ENCODE results near the gene CORO7. TPM values are rescaled to one million over a fixed set of nuclear protein-coding genes. Genes with fewer than 3 reads are reported as not detected.

Gene CORO7
- total and polyA plus RNA-seq, 11 donors = 7.2 to 39.7 (median 10.1) TPM

DNA sequence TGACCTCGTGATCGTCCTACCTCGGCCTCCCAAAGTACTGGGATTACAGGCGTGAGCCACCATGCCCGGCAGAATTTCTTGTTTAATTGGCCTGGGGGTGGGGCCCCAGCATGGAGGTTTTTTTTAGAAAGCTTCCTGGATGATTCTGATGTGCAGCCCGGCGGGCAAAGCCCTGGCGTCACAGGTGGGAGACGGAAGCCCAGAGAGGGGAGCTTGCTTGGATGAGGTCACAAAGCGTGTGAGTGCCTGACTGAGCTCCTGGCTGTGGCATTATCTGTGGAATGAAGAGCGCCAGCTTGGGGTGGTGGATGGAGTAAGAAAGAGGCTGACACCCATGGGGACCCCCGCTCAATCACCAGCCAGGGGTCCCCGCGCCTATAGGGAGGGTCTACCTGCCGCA, 40.7 kb downstream of the CORO7 start:
- TF ChIP-seq POLR2A (IDR thresholded peaks at IDR 0.05) = no peak
- TF ChIP-seq, protein P1, sequence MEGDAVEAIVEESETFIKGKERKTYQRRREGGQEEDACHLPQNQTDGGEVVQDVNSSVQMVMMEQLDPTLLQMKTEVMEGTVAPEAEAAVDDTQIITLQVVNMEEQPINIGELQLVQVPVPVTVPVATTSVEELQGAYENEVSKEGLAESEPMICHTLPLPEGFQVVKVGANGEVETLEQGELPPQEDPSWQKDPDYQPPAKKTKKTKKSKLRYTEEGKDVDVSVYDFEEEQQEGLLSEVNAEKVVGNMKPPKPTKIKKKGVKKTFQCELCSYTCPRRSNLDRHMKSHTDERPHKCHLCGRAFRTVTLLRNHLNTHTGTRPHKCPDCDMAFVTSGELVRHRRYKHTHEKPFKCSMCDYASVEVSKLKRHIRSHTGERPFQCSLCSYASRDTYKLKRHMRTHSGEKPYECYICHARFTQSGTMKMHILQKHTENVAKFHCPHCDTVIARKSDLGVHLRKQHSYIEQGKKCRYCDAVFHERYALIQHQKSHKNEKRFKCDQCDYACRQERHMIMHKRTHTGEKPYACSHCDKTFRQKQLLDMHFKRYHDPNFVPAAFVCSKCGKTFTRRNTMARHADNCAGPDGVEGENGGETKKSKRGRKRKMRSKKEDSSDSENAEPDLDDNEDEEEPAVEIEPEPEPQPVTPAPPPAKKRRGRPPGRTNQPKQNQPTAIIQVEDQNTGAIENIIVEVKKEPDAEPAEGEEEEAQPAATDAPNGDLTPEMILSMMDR (IDR thresholded peaks at IDR 0.05) = no peak
- Histone ChIP-seq H3K4me3 (peak overlapping the region in 7 of 12 donors; percentile 16 to 86 (median 34)), H3K27ac (peak overlapping the region; percentile 31 to 89 (median 79)), H3K36me3 (peaks cover 0 to 9% (median 0%) of the 10 kb centered on the region in 9 donors), H3K4me1 (peaks cover 5 to 88% (median 67%) of the 10 kb centered on the region in 12 donors), H3K27me3 (no peaks in the 10 kb centered on the region), H3K9me3 (no peaks in the 10 kb centered on the region)
- WGBS, 4 donors = 73 to 82% (median 81%) methylated on average over 13 to 15 of the region's 15 CpGs
- DNase-seq (peak in 1 of 5 donors; percentile 34), ATAC-seq (no peak)
- intact Hi-C loops (cut with DNase I) = no loop called here

DNA sequence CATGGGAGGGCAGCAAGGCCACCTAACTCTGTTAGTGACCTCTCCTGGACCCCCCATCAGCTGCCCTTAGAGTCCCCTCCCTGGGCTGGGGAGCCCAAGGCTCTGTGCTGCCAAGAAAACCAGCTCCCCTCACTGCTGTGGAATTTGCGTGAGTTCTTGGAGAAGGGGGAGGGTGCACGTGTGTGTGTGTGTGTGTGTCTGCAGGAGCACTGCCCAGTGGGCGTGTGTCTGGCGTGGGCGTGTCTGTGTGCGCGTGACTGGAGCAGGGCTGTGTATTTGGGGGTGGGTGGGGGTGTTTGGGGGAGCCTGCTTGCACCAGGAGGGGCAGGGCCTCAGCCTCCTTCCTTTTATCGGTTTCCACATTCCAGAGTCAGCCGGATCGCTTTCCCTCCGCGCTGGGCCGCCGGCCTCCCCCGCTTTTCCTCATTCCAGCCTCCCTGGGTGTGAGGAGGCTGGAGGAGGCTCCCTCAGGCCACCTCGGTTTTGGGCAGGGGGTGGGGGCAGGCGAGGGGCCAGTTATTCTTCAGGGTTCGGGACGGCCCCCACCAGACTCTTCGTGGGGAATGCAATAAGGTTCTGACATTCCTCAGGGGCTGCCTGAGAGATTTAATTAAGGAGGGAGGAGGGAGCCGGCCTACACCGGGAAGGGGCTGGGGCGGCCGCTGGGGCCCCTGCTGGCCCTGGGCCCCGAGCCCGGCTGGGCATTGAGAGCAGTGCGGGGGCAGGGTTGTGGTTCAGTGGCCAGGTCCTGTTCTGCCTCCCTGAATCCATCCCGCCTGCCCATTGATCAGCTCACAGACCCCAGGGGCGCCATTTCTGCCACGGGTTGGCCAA, 42.3 kb downstream of the CORO7 start:
- DNase-seq (peak; percentile 60 to 86 (median 72)), ATAC-seq (peak in 1 of 4 donors; percentile 2)
- WGBS, 4 donors = 37 to 42% (median 41%) methylated on average over 18 to 30 of the region's 30 CpGs
- peak overlapping the region in 11 of 12 donors; percentile 34 to 86 (median 64) for H3K4me3 ChIP-seq
- peaks cover 5 to 98% (median 71%) of the 10 kb centered on the region in 12 donors for H3K4me1 ChIP-seq
- TF ChIP-seq, protein P1 (IDR thresholded peaks at IDR 0.05) = no peak
- no peak for TF ChIP-seq POLR2A (IDR thresholded peaks at IDR 0.05)
- H3K27ac ChIP-seq = peak overlapping the region; percentile 9 to 89 (median 78)
- H3K27me3 ChIP-seq = no peaks in the 10 kb centered on the region
- H3K36me3 ChIP-seq = peaks cover 0 to 4% (median 0%) of the 10 kb centered on the region in 9 donors
- no peaks in the 10 kb centered on the region for H3K9me3 ChIP-seq
- intact Hi-C loops (cut with DNase I) = no loop called here

DNA sequence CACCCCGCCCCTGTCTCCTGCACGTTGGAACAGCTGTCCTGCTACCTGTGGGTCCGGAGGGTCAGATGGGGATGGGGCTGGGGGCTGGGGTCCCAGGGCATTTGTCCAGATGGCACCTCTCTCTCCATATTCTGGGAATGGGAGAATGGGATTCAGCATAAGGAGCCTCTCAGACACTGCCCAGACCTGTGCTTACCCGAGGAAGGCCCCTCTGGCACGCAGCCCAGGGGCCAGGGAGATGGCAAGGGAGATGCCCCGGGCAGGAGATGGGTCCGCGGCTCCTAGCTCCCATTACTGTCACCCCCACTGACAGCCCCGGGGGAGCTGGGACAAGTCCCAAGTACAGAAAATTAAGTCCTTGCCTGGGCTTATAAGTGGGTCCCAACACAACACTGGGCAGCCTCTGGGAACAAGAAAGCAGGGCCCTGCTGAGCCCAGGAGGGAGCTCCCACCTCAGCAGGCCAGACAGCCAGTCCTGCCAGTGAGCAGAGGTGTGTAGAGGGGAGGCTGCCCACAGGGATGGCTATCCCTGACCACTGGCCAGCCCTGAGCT, 43.0 kb downstream of the CORO7 start:
- no peaks in the 10 kb centered on the region for H3K27me3 ChIP-seq
- intact Hi-C loops (cut with DNase I) = no loop called here
- H3K9me3 ChIP-seq = no peaks in the 10 kb centered on the region
- WGBS, 4 donors = 40 to 49% (median 45%) methylated on average over 1 to 9 of the region's 9 CpGs
- peak overlapping the region; percentile 9 to 89 (median 78) for H3K27ac ChIP-seq
- H3K4me1 ChIP-seq = peaks cover 5 to 97% (median 73%) of the 10 kb centered on the region in 12 donors
- ATAC-seq (no peak), DNase-seq (no peak)
- peak overlapping the region in 11 of 12 donors; percentile 34 to 86 (median 64) for H3K4me3 ChIP-seq
- TF ChIP-seq POLR2A (IDR thresholded peaks at IDR 0.05) = no peak
- TF ChIP-seq, protein P1 (IDR thresholded peaks at IDR 0.05) = no peak
- peaks cover 0 to 4% (median 0%) of the 10 kb centered on the region in 9 donors for H3K36me3 ChIP-seq
